ENCODE measurements around the gene TRMT1L.

TRMT1L gene

DNA sequence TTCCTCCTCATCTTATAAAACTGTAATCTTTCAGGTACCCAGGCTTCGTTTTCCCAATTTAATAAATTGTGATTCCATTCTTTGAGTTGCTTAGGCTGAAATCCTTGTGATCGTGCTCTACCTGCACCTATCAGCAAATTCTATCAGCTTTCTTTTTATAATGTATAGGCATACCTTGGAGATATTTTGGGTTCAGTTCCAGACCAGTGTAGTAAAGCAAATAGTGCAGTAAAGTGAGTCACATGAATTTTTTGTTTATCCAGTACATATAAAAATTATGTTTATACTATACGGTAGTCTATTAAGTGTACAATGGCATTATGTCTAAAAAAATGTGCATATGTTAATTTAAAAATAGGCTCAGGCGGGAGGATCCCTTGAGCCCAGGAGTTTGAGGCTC lies 5.7 kb upstream of the TRMT1L start:
- DNase-seq (ENCODE audit: low spot score), result no peak
- in situ Hi-C loops (cut with MboI; ENCODE audit: low sequenced_read_pairs, unreplicated experiment), result loop anchor here (25.0 kb wide), 1 partner anchor 175 kb away; no protein-coding TSS in a partner anchor

DNA sequence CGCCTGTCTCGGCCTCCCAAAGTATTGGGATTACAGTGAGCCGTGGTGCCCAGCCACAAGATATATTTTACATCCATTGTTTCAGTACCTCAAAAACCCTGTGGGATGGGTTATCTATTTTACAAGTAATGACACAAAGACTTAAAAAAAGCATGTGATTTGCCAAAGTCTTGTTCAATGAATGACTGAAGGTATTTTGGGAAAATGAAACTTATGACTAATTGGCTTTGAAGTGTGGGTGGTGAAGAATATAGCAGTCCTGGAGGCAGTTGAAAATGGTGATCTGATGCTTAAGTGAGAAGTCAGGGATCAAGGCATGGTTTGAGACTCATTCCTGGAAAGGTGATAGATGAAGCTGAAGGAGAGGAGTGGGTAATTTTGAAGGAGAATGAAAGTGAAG lies 3.2 kb upstream of the TRMT1L start:
- peak; percentile 9 for DNase-seq (ENCODE audit: low spot score)
- in situ Hi-C loops (cut with MboI; ENCODE audit: low sequenced_read_pairs, unreplicated experiment), result loop anchor here (10.0 to 25.0 kb wide), 2 partner anchors 173 to 355 kb away; no protein-coding TSS in a partner anchor
- TF ChIP-seq, protein P1, sequence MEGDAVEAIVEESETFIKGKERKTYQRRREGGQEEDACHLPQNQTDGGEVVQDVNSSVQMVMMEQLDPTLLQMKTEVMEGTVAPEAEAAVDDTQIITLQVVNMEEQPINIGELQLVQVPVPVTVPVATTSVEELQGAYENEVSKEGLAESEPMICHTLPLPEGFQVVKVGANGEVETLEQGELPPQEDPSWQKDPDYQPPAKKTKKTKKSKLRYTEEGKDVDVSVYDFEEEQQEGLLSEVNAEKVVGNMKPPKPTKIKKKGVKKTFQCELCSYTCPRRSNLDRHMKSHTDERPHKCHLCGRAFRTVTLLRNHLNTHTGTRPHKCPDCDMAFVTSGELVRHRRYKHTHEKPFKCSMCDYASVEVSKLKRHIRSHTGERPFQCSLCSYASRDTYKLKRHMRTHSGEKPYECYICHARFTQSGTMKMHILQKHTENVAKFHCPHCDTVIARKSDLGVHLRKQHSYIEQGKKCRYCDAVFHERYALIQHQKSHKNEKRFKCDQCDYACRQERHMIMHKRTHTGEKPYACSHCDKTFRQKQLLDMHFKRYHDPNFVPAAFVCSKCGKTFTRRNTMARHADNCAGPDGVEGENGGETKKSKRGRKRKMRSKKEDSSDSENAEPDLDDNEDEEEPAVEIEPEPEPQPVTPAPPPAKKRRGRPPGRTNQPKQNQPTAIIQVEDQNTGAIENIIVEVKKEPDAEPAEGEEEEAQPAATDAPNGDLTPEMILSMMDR (IDR thresholded peaks at IDR 0.05; ENCODE audit: borderline replicate concordance, control extremely low read depth, extremely low read depth, insufficient read depth, missing control alignments), result no peak

More for the DNA sequence above, 5.7 kb upstream of the TRMT1L start:
- TF ChIP-seq, protein P1 (IDR thresholded peaks at IDR 0.05; ENCODE audit: borderline replicate concordance, control extremely low read depth, extremely low read depth, insufficient read depth, missing control alignments), result no peak

GRCh38 chr1:185158800-185159199 lies 2.0 kb upstream of the TRMT1L start:
- in situ Hi-C loops (cut with MboI; ENCODE audit: low sequenced_read_pairs, unreplicated experiment), result loop anchor here (10.0 to 25.0 kb wide), 2 partner anchors 171 to 354 kb away; no protein-coding TSS in a partner anchor
- no peak for DNase-seq (ENCODE audit: low spot score)
- TF ChIP-seq, protein P1 (IDR thresholded peaks at IDR 0.05; ENCODE audit: borderline replicate concordance, control extremely low read depth, extremely low read depth, insufficient read depth, missing control alignments), result no peak

GRCh38 chr1:185157599-185158412 lies 1.1 kb upstream of the TRMT1L start:
- in situ Hi-C loops (cut with MboI; ENCODE audit: low sequenced_read_pairs, unreplicated experiment), result loop anchor here (10.0 to 25.0 kb wide), 2 partner anchors 171 to 353 kb away; no protein-coding TSS in a partner anchor
- no peak for DNase-seq (ENCODE audit: low spot score)
- TF ChIP-seq, protein P1 (IDR thresholded peaks at IDR 0.05; ENCODE audit: borderline replicate concordance, control extremely low read depth, extremely low read depth, insufficient read depth, missing control alignments), result no peak

- TF ChIP-seq, protein P1 (IDR thresholded peaks at IDR 0.05; ENCODE audit: borderline replicate concordance, control extremely low read depth, extremely low read depth, insufficient read depth, missing control alignments), result no peak
- in situ Hi-C loops (cut with MboI; ENCODE audit: low sequenced_read_pairs, unreplicated experiment), result loop anchor here (10.0 to 25.0 kb wide), 2 partner anchors 169 to 352 kb away; no protein-coding TSS in a partner anchor
- no peak for DNase-seq (ENCODE audit: low spot score)
These were observed 382 bp downstream of the TRMT1L start for GRCh38 chr1:185156288-185156853.

- in situ Hi-C loops (cut with MboI; ENCODE audit: low sequenced_read_pairs, unreplicated experiment), result loop anchor here (10.0 to 25.0 kb wide), 2 partner anchors 168 to 351 kb away; no protein-coding TSS in a partner anchor
- TF ChIP-seq, protein P1 (IDR thresholded peaks at IDR 0.05; ENCODE audit: borderline replicate concordance, control extremely low read depth, extremely low read depth, insufficient read depth, missing control alignments), result no peak
- peak; percentile 12 for DNase-seq (ENCODE audit: low spot score)
These were observed 1.0 kb downstream of the TRMT1L start for GRCh38 chr1:185155600-185156287.

All from GM13976 (cell line).